Astrocyte (in vitro differentiated cells and primary cell): Measurements from ENCODE around the gene DUSP1. TPM values are rescaled to one million over a fixed set of nuclear protein-coding genes. Genes with fewer than 3 reads are reported as not detected.

Experiments used
- DNase-seq: peaks from one replicate; pipeline ENCODE4 v3.0.0-alpha.2; 2010; ENCODE audit warnings: low read depth
- FAIRE-seq: peaks from 2 replicates; lab custom pipeline; 2011; peaks lifted over from hg19 to GRCh38; lab: Jason Lieb, UNC
- H2AFZ ChIP-seq: 2 replicates; pipeline ENCODE4 v1.6.0; 2012; ENCODE audit warnings: low read depth, low read length, inconsistent platforms
- H3K27ac ChIP-seq: 2 replicates; pipeline ENCODE4 v1.5.1; 2011; ENCODE audit warnings: low read depth, low read length, inconsistent platforms
- H3K27me3 ChIP-seq: 2 replicates; pipeline ENCODE4 v1.6.0; 2011; ENCODE audit warnings: low read length, inconsistent platforms; ENCODE audit not compliant: insufficient read depth
- H3K36me3 ChIP-seq: 2 replicates; pipeline ENCODE4 v1.5.1; 2011; ENCODE audit warnings: low read length, inconsistent platforms; ENCODE audit not compliant: insufficient read depth
- H3K4me1 ChIP-seq: 2 replicates; pipeline ENCODE4 v1.5.1; 2011; ENCODE audit warnings: low read length, inconsistent platforms; ENCODE audit not compliant: insufficient read depth
- H3K4me2 ChIP-seq: 2 replicates; pipeline ENCODE4 v1.6.0; 2012; ENCODE audit warnings: low read length, inconsistent platforms
- H3K4me3 ChIP-seq: 2 replicates; pipeline ENCODE4 v1.5.1; 2011; ENCODE audit warnings: low read depth, mild to moderate bottlenecking, low read length, inconsistent platforms; ENCODE audit not compliant: insufficient read depth
- H3K79me2 ChIP-seq: 2 replicates; pipeline ENCODE4 v1.6.0; 2012; ENCODE audit warnings: mild to moderate bottlenecking, low read length, inconsistent platforms; ENCODE audit not compliant: insufficient read depth
- H3K9ac ChIP-seq: 2 replicates; pipeline ENCODE4 v1.6.0; 2012; ENCODE audit warnings: mild to moderate bottlenecking, low read length, inconsistent platforms
- H3K9me3 ChIP-seq: 2 replicates; pipeline ENCODE4 v1.5.1; 2012; ENCODE audit warnings: low read depth, mild to moderate bottlenecking, low read length, inconsistent platforms; ENCODE audit not compliant: insufficient read depth
- H4K20me1 ChIP-seq: 2 replicates; pipeline ENCODE4 v1.6.0; 2012; ENCODE audit warnings: low read length, inconsistent platforms; ENCODE audit not compliant: insufficient read depth
- H3K27ac Mint-ChIP-seq: one replicate; pipeline ENCODE4 v1.8.0; 2021; ENCODE audit warnings: mild to moderate bottlenecking, mixed read lengths; ENCODE audit not compliant: unreplicated experiment
- H3K27me3 Mint-ChIP-seq: one replicate; pipeline ENCODE4 v1.8.0; 2021; ENCODE audit warnings: low read depth, mixed read lengths; ENCODE audit not compliant: unreplicated experiment
- H3K36me3 Mint-ChIP-seq: one replicate; pipeline ENCODE4 v1.8.0; 2021; ENCODE audit warnings: low read depth, mixed read lengths; ENCODE audit not compliant: unreplicated experiment
- H3K4me1 Mint-ChIP-seq: one replicate; pipeline ENCODE4 v1.8.0; 2021; ENCODE audit warnings: low read depth, mixed read lengths; ENCODE audit not compliant: unreplicated experiment
- H3K4me3 Mint-ChIP-seq: one replicate; pipeline ENCODE4 v1.8.0; 2021; ENCODE audit warnings: mild to moderate bottlenecking, moderate library complexity, mixed read lengths; ENCODE audit not compliant: unreplicated experiment
- H3K9me3 Mint-ChIP-seq: one replicate; pipeline ENCODE4 v1.8.0; 2021; ENCODE audit warnings: mild to moderate bottlenecking, mixed read lengths; ENCODE audit not compliant: unreplicated experiment
- EZH2 ChIP-seq: IDR thresholded peaks from 2 replicates; pipeline ENCODE4 v1.6.1; 2012; ENCODE audit warnings: mild to moderate bottlenecking, low read length, inconsistent platforms; ENCODE audit not compliant: insufficient read depth
- total RNA-seq: library from RNA; stranded (reverse); gene quantifications from 2 replicates; pipeline ENCODE4 v1.2.1, GENCODE V29; 2021
- TF ChIP-seq, protein P1 (sequence below): IDR thresholded peaks from 2 replicates; pipeline ENCODE4 v1.5.1; 2011; ENCODE audit warnings: low read depth, mild to moderate bottlenecking, inconsistent platforms, low read length, moderate library complexity; ENCODE audit not compliant: insufficient read depth

DUSP1 gene
- total RNA-seq, 1 donor from 2014 or later = 90.1 TPM

DNA sequence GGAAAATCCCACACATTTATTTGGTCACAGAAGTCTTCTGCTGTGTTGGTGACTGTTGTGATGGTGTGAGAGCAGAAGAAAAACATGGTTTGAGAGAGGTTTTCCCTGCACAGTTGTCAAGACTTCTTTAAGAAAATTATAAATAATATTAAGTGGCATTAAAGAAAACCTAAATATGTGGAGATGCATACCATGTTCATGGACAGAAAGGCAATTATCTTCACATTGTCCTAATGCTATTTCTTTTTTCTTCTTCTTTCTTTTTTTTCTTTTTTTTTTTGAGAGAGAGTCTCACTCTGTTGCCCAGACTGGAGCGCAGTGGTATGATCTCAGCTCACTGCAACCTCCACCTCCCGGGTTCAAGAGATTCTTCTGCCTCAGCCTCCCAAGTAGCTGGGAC is 38.8 kb upstream of the DUSP1 start:
- H3K4me3 ChIP-seq = no peak overlapping the region
- DNase-seq = no peak
- Mint-ChIP-seq H3K9me3 (no peaks in the 10 kb centered on the region), H3K27ac (no peak overlapping the region), H3K36me3 (no peaks in the 10 kb centered on the region), H3K4me1 (peaks cover 12% of the 10 kb centered on the region), H3K27me3 (no peaks in the 10 kb centered on the region), H3K4me3 (no peak overlapping the region)
- no peak for FAIRE-seq
- H3K27ac ChIP-seq = no peak overlapping the region
- H3K4me1 ChIP-seq = peaks cover 12% of the 10 kb centered on the region
- no peak overlapping the region for H2AFZ ChIP-seq
- H3K9ac ChIP-seq = no peak overlapping the region
- no peaks in the 10 kb centered on the region for H3K9me3 ChIP-seq
- H3K4me2 ChIP-seq = no peak overlapping the region
- no peaks in the 10 kb centered on the region for H4K20me1 ChIP-seq
- no peaks in the 10 kb centered on the region for H3K27me3 ChIP-seq
- no peak for TF ChIP-seq EZH2
- TF ChIP-seq, protein P1, sequence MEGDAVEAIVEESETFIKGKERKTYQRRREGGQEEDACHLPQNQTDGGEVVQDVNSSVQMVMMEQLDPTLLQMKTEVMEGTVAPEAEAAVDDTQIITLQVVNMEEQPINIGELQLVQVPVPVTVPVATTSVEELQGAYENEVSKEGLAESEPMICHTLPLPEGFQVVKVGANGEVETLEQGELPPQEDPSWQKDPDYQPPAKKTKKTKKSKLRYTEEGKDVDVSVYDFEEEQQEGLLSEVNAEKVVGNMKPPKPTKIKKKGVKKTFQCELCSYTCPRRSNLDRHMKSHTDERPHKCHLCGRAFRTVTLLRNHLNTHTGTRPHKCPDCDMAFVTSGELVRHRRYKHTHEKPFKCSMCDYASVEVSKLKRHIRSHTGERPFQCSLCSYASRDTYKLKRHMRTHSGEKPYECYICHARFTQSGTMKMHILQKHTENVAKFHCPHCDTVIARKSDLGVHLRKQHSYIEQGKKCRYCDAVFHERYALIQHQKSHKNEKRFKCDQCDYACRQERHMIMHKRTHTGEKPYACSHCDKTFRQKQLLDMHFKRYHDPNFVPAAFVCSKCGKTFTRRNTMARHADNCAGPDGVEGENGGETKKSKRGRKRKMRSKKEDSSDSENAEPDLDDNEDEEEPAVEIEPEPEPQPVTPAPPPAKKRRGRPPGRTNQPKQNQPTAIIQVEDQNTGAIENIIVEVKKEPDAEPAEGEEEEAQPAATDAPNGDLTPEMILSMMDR = no peak
- no peaks in the 10 kb centered on the region for H3K79me2 ChIP-seq
- H3K36me3 ChIP-seq = no peaks in the 10 kb centered on the region

DNA sequence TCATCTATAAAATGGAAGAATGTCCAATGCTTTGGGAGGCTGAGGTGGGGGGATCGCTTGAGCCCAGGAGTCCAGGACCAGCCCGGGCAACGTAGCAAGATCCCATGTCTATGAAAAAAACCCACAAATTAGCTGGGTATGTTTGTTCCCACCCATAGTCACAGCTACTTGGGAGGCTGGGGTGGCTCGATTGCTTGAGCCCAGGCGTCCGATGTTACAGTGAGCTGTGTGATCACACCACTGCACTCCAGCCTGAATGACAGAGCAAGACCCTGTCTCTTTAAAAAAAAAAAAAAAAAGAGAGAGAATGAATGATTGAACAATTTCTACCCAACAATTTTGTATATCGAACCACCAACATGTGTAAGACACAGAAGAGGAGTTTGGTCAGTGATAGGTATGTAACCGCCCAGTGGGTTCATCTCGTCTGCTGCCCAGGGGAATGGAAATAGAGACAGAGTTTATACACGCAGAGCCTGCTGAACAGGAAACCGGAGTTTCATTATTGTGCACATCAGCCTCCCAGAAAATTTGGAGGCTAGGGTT is 36.8 kb upstream of the DUSP1 start:
- no peaks in the 10 kb centered on the region for H3K9me3 Mint-ChIP-seq
- no peaks in the 10 kb centered on the region for H3K27me3 Mint-ChIP-seq
- peaks cover 10% of the 10 kb centered on the region for H3K4me1 Mint-ChIP-seq
- Histone ChIP-seq H3K27me3 (no peaks in the 10 kb centered on the region), H3K27ac (peak overlapping the region; percentile 80), H3K9me3 (no peaks in the 10 kb centered on the region), H3K36me3 (no peaks in the 10 kb centered on the region), H3K9ac (peak overlapping the region; percentile 81), H3K4me1 (peaks cover 14% of the 10 kb centered on the region), H4K20me1 (no peaks in the 10 kb centered on the region), H2AFZ (peak overlapping the region; percentile 65), H3K4me2 (peak overlapping the region; percentile 78), H3K4me3 (peak overlapping the region; percentile 19), H3K79me2 (no peaks in the 10 kb centered on the region)
- TF ChIP-seq, protein P1 = no peak
- TF ChIP-seq EZH2 = no peak
- peak overlapping the region; percentile 93 for H3K27ac Mint-ChIP-seq
- DNase-seq (no peak), FAIRE-seq (no peak)
- H3K4me3 Mint-ChIP-seq = no peak overlapping the region
- no peaks in the 10 kb centered on the region for H3K36me3 Mint-ChIP-seq

DNA sequence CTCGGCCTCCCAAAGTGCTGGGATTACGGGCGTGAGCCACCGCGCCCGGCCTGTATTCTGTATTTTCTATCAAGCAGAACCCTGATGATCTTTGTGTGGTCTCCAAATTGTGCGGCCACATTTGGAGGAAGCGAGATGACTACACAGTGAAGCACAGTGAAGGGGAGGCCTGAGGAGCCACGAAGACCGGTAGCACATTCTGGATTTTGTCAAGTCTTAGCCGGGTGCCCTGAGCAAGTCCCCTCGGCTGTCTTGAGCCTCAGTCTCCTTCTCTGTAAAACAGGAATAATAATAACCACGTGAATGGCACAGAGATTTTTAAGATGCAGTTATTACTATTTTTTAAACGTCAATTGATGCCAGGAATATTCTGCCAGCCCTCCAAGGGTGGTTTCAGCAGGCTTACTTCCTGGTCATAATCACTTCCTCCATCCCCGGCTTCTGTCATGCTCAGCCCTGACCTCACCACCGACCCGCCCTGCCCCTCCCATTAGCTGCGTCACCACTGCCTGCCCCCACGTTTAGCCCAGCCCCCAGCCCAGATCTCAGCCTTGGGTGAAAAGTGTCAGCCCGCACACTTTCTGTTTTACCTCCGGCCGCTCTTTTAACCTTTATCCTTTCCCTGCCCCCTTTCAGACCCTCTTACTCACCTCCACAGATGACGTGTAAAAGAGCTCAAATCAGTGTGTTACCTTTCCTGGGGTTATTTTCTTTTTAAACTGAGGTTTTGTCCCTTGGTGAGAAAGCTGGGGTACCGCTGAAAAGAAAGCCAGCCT is 36.1 kb upstream of the DUSP1 start:
- FAIRE-seq = no peak
- H3K4me2 ChIP-seq = peak overlapping the region; percentile 78
- peak overlapping the region; percentile 65 for H2AFZ ChIP-seq
- peak overlapping the region; percentile 81 for H3K9ac ChIP-seq
- Mint-ChIP-seq H3K9me3 (no peaks in the 10 kb centered on the region), H3K27ac (peak overlapping the region; percentile 93), H3K4me1 (peaks cover 10% of the 10 kb centered on the region), H3K36me3 (no peaks in the 10 kb centered on the region), H3K27me3 (no peaks in the 10 kb centered on the region), H3K4me3 (no peak overlapping the region)
- peak overlapping the region; percentile 19 for H3K4me3 ChIP-seq
- no peaks in the 10 kb centered on the region for H3K36me3 ChIP-seq
- no peaks in the 10 kb centered on the region for H3K79me2 ChIP-seq
- DNase-seq = peak; percentile 83
- H3K4me1 ChIP-seq = peaks cover 21% of the 10 kb centered on the region
- peak overlapping the region; percentile 80 for H3K27ac ChIP-seq
- no peaks in the 10 kb centered on the region for H3K9me3 ChIP-seq
- no peak for TF ChIP-seq EZH2
- TF ChIP-seq, protein P1 = no peak
- H4K20me1 ChIP-seq = no peaks in the 10 kb centered on the region
- H3K27me3 ChIP-seq = no peaks in the 10 kb centered on the region
